Ishikawa (cell line): ENCODE data around the gene PRDX2.

Source experiments
- CEBPB ChIP-seq: IDR thresholded peaks from 2 replicates; pipeline ENCODE4 v1.6.1; 2012
- CREB1 ChIP-seq: IDR thresholded peaks from 2 replicates; pipeline ENCODE4 v1.6.1; 2012; ENCODE audit warnings: low read depth
- EGR1 ChIP-seq: IDR thresholded peaks from 2 replicates; pipeline ENCODE4 v1.6.1; 2012
- EP300 ChIP-seq: IDR thresholded peaks from 2 replicates; pipeline ENCODE4 v1.6.1; 2012; ENCODE audit warnings: borderline replicate concordance
- MAX ChIP-seq: IDR thresholded peaks from 2 replicates; pipeline ENCODE4 v1.6.1; 2012
- NFIC ChIP-seq: IDR thresholded peaks from 2 replicates; pipeline ENCODE4 v1.6.1; 2012
- RAD21 ChIP-seq: IDR thresholded peaks from 2 replicates; pipeline ENCODE4 v1.6.1; 2012; ENCODE audit warnings: low read depth
- TAF1 ChIP-seq: IDR thresholded peaks from 2 replicates; pipeline ENCODE4 v1.6.1; 2012; ENCODE audit warnings: low read depth, mild to moderate bottlenecking
- TF ChIP-seq, protein P1 (sequence below): IDR thresholded peaks from 2 replicates; pipeline ENCODE4 v1.6.1; 2012

GRCh38 chr19:12782424-12783290 lies 18.9 kb downstream of the PRDX2 start:
- TF ChIP-seq TAF1 (no peak; the same call in 1 of the 2 replicates), EP300 (peak; percentile 64; the same call in 1 of the 2 replicates), CREB1 (peak; percentile 54; the same call in 1 of the 2 replicates), MAX (peak; percentile 76), EGR1 (peak; percentile 100), NFIC (peak; percentile 7; the same call in 1 of the 2 replicates), RAD21 (no peak; the same call in 1 of the 2 replicates), CEBPB (no peak)
- TF ChIP-seq, protein P1, sequence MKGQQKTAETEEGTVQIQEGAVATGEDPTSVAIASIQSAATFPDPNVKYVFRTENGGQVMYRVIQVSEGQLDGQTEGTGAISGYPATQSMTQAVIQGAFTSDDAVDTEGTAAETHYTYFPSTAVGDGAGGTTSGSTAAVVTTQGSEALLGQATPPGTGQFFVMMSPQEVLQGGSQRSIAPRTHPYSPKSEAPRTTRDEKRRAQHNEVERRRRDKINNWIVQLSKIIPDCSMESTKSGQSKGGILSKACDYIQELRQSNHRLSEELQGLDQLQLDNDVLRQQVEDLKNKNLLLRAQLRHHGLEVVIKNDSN = 0 out of 2 replicates have a peak, but pooled peaks have one; percentile 30
